ENCODE results near the gene EIPR1. TPM values are rescaled to one million over a fixed set of nuclear protein-coding genes. Genes with fewer than 3 reads are reported as not detected.

EIPR1 gene
- 31.9 TPM for total RNA-seq
- polyA plus RNA-seq = 21.3 TPM
- long read RNA-seq, donor 1, partial matches to known transcripts = 0 of 2 reads
- long read RNA-seq, donor 1, other reads (novel, unspliced or antisense) = 0 of 2 reads
- long read RNA-seq, donor 2, transcript EIPR1-201 (9 exons, 1,766 nt) = major isoform, 13 of 14 reads
- long read RNA-seq, donor 2, partial matches to known transcripts = 0 of 14 reads
- long read RNA-seq, donor 2, other reads (novel, unspliced or antisense) = 0 of 14 reads
- long read RNA-seq, donor 3, transcript EIPR1-201 (9 exons, 1,766 nt) = major isoform, 11 of 12 reads
- long read RNA-seq, donor 3, partial matches to known transcripts = 0 of 12 reads
- long read RNA-seq, donor 3, other reads (novel, unspliced or antisense) = 0 of 12 reads
- long read RNA-seq, donor 4, transcript EIPR1-201 (9 exons, 1,766 nt) = major isoform, 5 of 7 reads
- long read RNA-seq, donor 4, partial matches to known transcripts = 0 of 7 reads
- long read RNA-seq, donor 4, other reads (novel, unspliced or antisense) = 0 of 7 reads
- long read RNA-seq, donor 5, transcript EIPR1-201 (9 exons, 1,766 nt) = major isoform, 13 of 15 reads
- long read RNA-seq, donor 5, partial matches to known transcripts = 0 of 15 reads
- long read RNA-seq, donor 5, other reads (novel, unspliced or antisense) = 0 of 15 reads
- long read RNA-seq, donor 6, transcript EIPR1-201 (9 exons, 1,766 nt) = major isoform, 9 of 10 reads
- long read RNA-seq, donor 6, partial matches to known transcripts = 0 of 10 reads
- long read RNA-seq, donor 6, other reads (novel, unspliced or antisense) = 0 of 10 reads
- long read RNA-seq, donor 7, partial matches to known transcripts = 0 of 4 reads
- long read RNA-seq, donor 7, other reads (novel, unspliced or antisense) = 0 of 4 reads
- long read RNA-seq, donor 8, partial matches to known transcripts = 0 of 4 reads
- long read RNA-seq, donor 8, other reads (novel, unspliced or antisense) = 0 of 4 reads
- long read RNA-seq, donor 9, transcript EIPR1-201 (9 exons, 1,766 nt) = major isoform, 5 of 7 reads
- long read RNA-seq, donor 9, partial matches to known transcripts = 0 of 7 reads
- long read RNA-seq, donor 9, other reads (novel, unspliced or antisense) = 0 of 7 reads
- long read RNA-seq, donor 10, transcript EIPR1-201 (9 exons, 1,766 nt) = major isoform, 8 of 9 reads
- long read RNA-seq, donor 10, partial matches to known transcripts = 0 of 9 reads
- long read RNA-seq, donor 10, other reads (novel, unspliced or antisense) = 0 of 9 reads

GRCh38 chr2:3377612-3378432 is at the start of gene EIPR1:
TSS of gene EIPR1 (minus strand) at chr2:3377818. CDS start at chr2:3377689, 129 bp downstream.
- 3% methylated on average over 57 of the region's 57 CpGs for WGBS
- peaks cover 0 to 10% of the 10 kb centered on the region in 2 donors for H3K9me3 ChIP-seq (ENCODE audit: control insufficient read depth in 2 of 2, insufficient read depth in 1 of 2, low read length in 1 of 2)
- peak; percentile 88 to 98 (median 95) for DNase-seq (ENCODE audit: low read depth in 6 of 9, low spot score in 9 of 9)
- peaks cover 0 to 6% of the 10 kb centered on the region in 2 donors for H3K36me3 ChIP-seq (ENCODE audit: control insufficient read depth in 2 of 2, insufficient read depth in 2 of 2, low read length in 1 of 2)
- H3K4me3 ChIP-seq (ENCODE audit: low read length in 2 of 2) = peak within 1 kb of the TSS; percentile 74 to 81
- peaks cover 15 to 27% of the 10 kb centered on the region in 2 donors for H3K4me1 ChIP-seq (ENCODE audit: control insufficient read depth in 2 of 2, insufficient read depth in 2 of 2, low read length in 2 of 2)
- peak within 1 kb of the TSS; percentile 94 for H3K27ac ChIP-seq (ENCODE audit: low read depth in 1 of 2, low read length in 1 of 2)
- H3K27me3 ChIP-seq (ENCODE audit: control insufficient read depth in 2 of 2, insufficient read depth in 1 of 2, low read length in 1 of 2) = no peaks in the 10 kb centered on the region

GRCh38 chr2:3427272-3427671 is 49.7 kb upstream of the EIPR1 start:
- no peaks in the 10 kb centered on the region for H3K9me3 ChIP-seq (ENCODE audit: control insufficient read depth in 2 of 2, insufficient read depth in 1 of 2, low read length in 1 of 2)
- H3K4me3 ChIP-seq (ENCODE audit: low read length in 2 of 2) = no peak overlapping the region
- H3K27me3 ChIP-seq (ENCODE audit: control insufficient read depth in 2 of 2, insufficient read depth in 1 of 2, low read length in 1 of 2) = no peaks in the 10 kb centered on the region
- WGBS = 96% methylated on average over 6 of the region's 6 CpGs
- peaks cover 50 to 53% of the 10 kb centered on the region in 2 donors for H3K36me3 ChIP-seq (ENCODE audit: control insufficient read depth in 2 of 2, insufficient read depth in 2 of 2, low read length in 1 of 2)
- H3K4me1 ChIP-seq (ENCODE audit: control insufficient read depth in 2 of 2, insufficient read depth in 2 of 2, low read length in 2 of 2) = no peaks in the 10 kb centered on the region
- no peak for DNase-seq (ENCODE audit: low read depth in 6 of 9, low spot score in 9 of 9)
- H3K27ac ChIP-seq (ENCODE audit: low read depth in 1 of 2, low read length in 1 of 2) = no peak overlapping the region

GRCh38 chr2:3426615-3427014 is 49.0 kb upstream of the EIPR1 start:
- Histone ChIP-seq H3K4me1 (ENCODE audit: control insufficient read depth in 2 of 2, insufficient read depth in 2 of 2, low read length in 2 of 2) (peaks cover 0 to 2% of the 10 kb centered on the region in 2 donors), H3K4me3 (ENCODE audit: low read length in 2 of 2) (no peak overlapping the region), H3K9me3 (ENCODE audit: control insufficient read depth in 2 of 2, insufficient read depth in 1 of 2, low read length in 1 of 2) (no peaks in the 10 kb centered on the region), H3K36me3 (ENCODE audit: control insufficient read depth in 2 of 2, insufficient read depth in 2 of 2, low read length in 1 of 2) (peaks cover 55 to 59% of the 10 kb centered on the region in 2 donors), H3K27ac (ENCODE audit: low read depth in 1 of 2, low read length in 1 of 2) (no peak overlapping the region), H3K27me3 (ENCODE audit: control insufficient read depth in 2 of 2, insufficient read depth in 1 of 2, low read length in 1 of 2) (no peaks in the 10 kb centered on the region)
- no peak for DNase-seq (ENCODE audit: low read depth in 6 of 9, low spot score in 9 of 9)
- WGBS = 97% methylated on average over 14 of the region's 14 CpGs

GRCh38 chr2:3424171-3424795 is 46.7 kb upstream of the EIPR1 start:
- no peak for DNase-seq (ENCODE audit: low read depth in 6 of 9, low spot score in 9 of 9)
- H3K4me3 ChIP-seq (ENCODE audit: low read length in 2 of 2) = no peak overlapping the region
- 97% methylated on average over 9 of the region's 9 CpGs for WGBS
- H3K9me3 ChIP-seq (ENCODE audit: control insufficient read depth in 2 of 2, insufficient read depth in 1 of 2, low read length in 1 of 2) = no peaks in the 10 kb centered on the region
- H3K4me1 ChIP-seq (ENCODE audit: control insufficient read depth in 2 of 2, insufficient read depth in 2 of 2, low read length in 2 of 2) = peaks cover 0 to 2% of the 10 kb centered on the region in 2 donors
- peaks cover 60 to 61% of the 10 kb centered on the region in 2 donors for H3K36me3 ChIP-seq (ENCODE audit: control insufficient read depth in 2 of 2, insufficient read depth in 2 of 2, low read length in 1 of 2)
- no peaks in the 10 kb centered on the region for H3K27me3 ChIP-seq (ENCODE audit: control insufficient read depth in 2 of 2, insufficient read depth in 1 of 2, low read length in 1 of 2)
- no peak overlapping the region for H3K27ac ChIP-seq (ENCODE audit: low read depth in 1 of 2, low read length in 1 of 2)

- H3K27ac ChIP-seq (ENCODE audit: low read depth in 1 of 2, low read length in 1 of 2) = no peak overlapping the region
- 76% methylated on average over 19 of the region's 19 CpGs for WGBS
- H3K9me3 ChIP-seq (ENCODE audit: control insufficient read depth in 2 of 2, insufficient read depth in 1 of 2, low read length in 1 of 2) = no peaks in the 10 kb centered on the region
- peaks cover 0 to 2% of the 10 kb centered on the region in 2 donors for H3K4me1 ChIP-seq (ENCODE audit: control insufficient read depth in 2 of 2, insufficient read depth in 2 of 2, low read length in 2 of 2)
- no peaks in the 10 kb centered on the region for H3K27me3 ChIP-seq (ENCODE audit: control insufficient read depth in 2 of 2, insufficient read depth in 1 of 2, low read length in 1 of 2)
- H3K4me3 ChIP-seq (ENCODE audit: low read length in 2 of 2) = no peak overlapping the region
- peaks cover 58 to 64% of the 10 kb centered on the region in 2 donors for H3K36me3 ChIP-seq (ENCODE audit: control insufficient read depth in 2 of 2, insufficient read depth in 2 of 2, low read length in 1 of 2)
- peak; percentile 18 to 72 (median 50) for DNase-seq (ENCODE audit: low read depth in 6 of 9, low spot score in 9 of 9)
These were observed 46.0 kb upstream of the EIPR1 start for GRCh38 chr2:3423492-3424170.

GRCh38 chr2:3422161-3422779 is 44.7 kb upstream of the EIPR1 start:
- H3K4me1 ChIP-seq (ENCODE audit: control insufficient read depth in 2 of 2, insufficient read depth in 2 of 2, low read length in 2 of 2) = peaks cover 0 to 2% of the 10 kb centered on the region in 2 donors
- H3K9me3 ChIP-seq (ENCODE audit: control insufficient read depth in 2 of 2, insufficient read depth in 1 of 2, low read length in 1 of 2) = no peaks in the 10 kb centered on the region
- peaks cover 55 to 69% of the 10 kb centered on the region in 2 donors for H3K36me3 ChIP-seq (ENCODE audit: control insufficient read depth in 2 of 2, insufficient read depth in 2 of 2, low read length in 1 of 2)
- 89% methylated on average over 16 of the region's 16 CpGs for WGBS
- no peak overlapping the region for H3K27ac ChIP-seq (ENCODE audit: low read depth in 1 of 2, low read length in 1 of 2)
- no peak for DNase-seq (ENCODE audit: low read depth in 6 of 9, low spot score in 9 of 9)
- H3K27me3 ChIP-seq (ENCODE audit: control insufficient read depth in 2 of 2, insufficient read depth in 1 of 2, low read length in 1 of 2) = no peaks in the 10 kb centered on the region
- no peak overlapping the region for H3K4me3 ChIP-seq (ENCODE audit: low read length in 2 of 2)

- peaks cover 0 to 2% of the 10 kb centered on the region in 2 donors for H3K4me1 ChIP-seq (ENCODE audit: control insufficient read depth in 2 of 2, insufficient read depth in 2 of 2, low read length in 2 of 2)
- H3K36me3 ChIP-seq (ENCODE audit: control insufficient read depth in 2 of 2, insufficient read depth in 2 of 2, low read length in 1 of 2) = peaks cover 53 to 66% of the 10 kb centered on the region in 2 donors
- DNase-seq (ENCODE audit: low read depth in 6 of 9, low spot score in 9 of 9) = no peak
- no peaks in the 10 kb centered on the region for H3K27me3 ChIP-seq (ENCODE audit: control insufficient read depth in 2 of 2, insufficient read depth in 1 of 2, low read length in 1 of 2)
- no peak overlapping the region for H3K27ac ChIP-seq (ENCODE audit: low read depth in 1 of 2, low read length in 1 of 2)
- no peak overlapping the region for H3K4me3 ChIP-seq (ENCODE audit: low read length in 2 of 2)
- WGBS = 93% methylated on average over 19 of the region's 19 CpGs
- H3K9me3 ChIP-seq (ENCODE audit: control insufficient read depth in 2 of 2, insufficient read depth in 1 of 2, low read length in 1 of 2) = peaks cover 0 to 1% of the 10 kb centered on the region in 2 donors
These were observed 44.0 kb upstream of the EIPR1 start for GRCh38 chr2:3421580-3421979.

Measured in thymus (tissue), 14 donors.